K562 (cell line): ENCODE measurements around the gene ZGLP1. TPM values are rescaled to one million over a fixed set of nuclear protein-coding genes. Genes with fewer than 3 reads are reported as not detected.

Experiments
- ATAC-seq: fragments of 200-7000 bp; cut with Tn5 transposase; 3 replicates; pipeline ENCODE4 v1.9.1; 2020; ENCODE audit warnings: moderate library complexity
- BruUV-seq: library from RNA; stranded (reverse); fragments of 400-500 nt; replicated peaks from 2 replicates; lab custom pipeline; 2021; lab: Mats Ljungman, UMichigan
- CTCF ChIA-PET: fragments of 300-600 bp; formaldehyde crosslinking; extraction: SDS; loops from one replicate; lab custom pipeline; 2021; ENCODE audit warnings: low intra/inter-chr PET ratio; lab: Yijun Ruan, JAX
- POLR2A ChIA-PET: fragments of 300-600, 350-650 bp; sonication (Branson Sonifier 250); formaldehyde crosslinking; extraction: SDS; loops from one replicate; lab custom pipeline; 2021; ENCODE audit warnings: antibody characterized with exemption, inconsistent platforms; lab: Yijun Ruan, JAX
- DNase-seq, 4 experiments: peaks; one replicate each; pipeline versions ENCODE4 v3.0.0 to v3.0.0-alpha.2; 2011 to 2018; ENCODE audit warnings: low spot score in 3 of 4, mixed read lengths in 3 of 4; ENCODE audit errors: extremely low read depth in 1 of 4
- FAIRE-seq: peaks from 2 replicates; lab custom pipeline; 2011; peaks lifted over from hg19 to GRCh38; lab: Jason Lieb, UNC
- H2AFZ ChIP-seq: 2 replicates; pipeline ENCODE4 v1.6.0; 2011; ENCODE audit warnings: low read depth, low read length, control low read depth, inconsistent platforms
- H3K27ac ChIP-seq: fragments of 200-600 bp; 3 replicates; pipeline ENCODE4 v1.8.0; 2011; ENCODE audit warnings: low read depth, mild to moderate bottlenecking, control low read depth, inconsistent platforms, low read length, moderate library complexity, mixed read lengths; ENCODE audit errors: extremely low read depth
- H3K27me3 ChIP-seq, 2 experiments: fragments of 300-600 bp in 1 of 2; 2 replicates in 1 of 2; 3 replicates in 1 of 2; pipeline versions ENCODE4 v1.6.0 to v1.8.0; 2011; ENCODE audit warnings: inconsistent platforms in 2 of 2, low read length in 2 of 2, mild to moderate bottlenecking in 1 of 2, mixed read lengths in 1 of 2, moderate library complexity in 1 of 2; ENCODE audit not compliant: control insufficient read depth in 2 of 2, insufficient read depth in 2 of 2
- H3K36me3 ChIP-seq: fragments of 300-600 bp; 3 replicates; pipeline ENCODE4 v1.8.0; 2011; ENCODE audit warnings: mild to moderate bottlenecking, low read length, inconsistent platforms; ENCODE audit not compliant: control insufficient read depth, insufficient read depth
- H3K4me1 ChIP-seq, 2 experiments: fragments of 200-600 bp in 1 of 2; replicated peaks in 1 of 2; 2 replicates in 1 of 2; 3 replicates in 1 of 2; pipeline versions ENCODE4 v1.5.1 to v1.8.0; 2011; ENCODE audit warnings: inconsistent platforms in 2 of 2, low read length in 2 of 2, mild to moderate bottlenecking in 1 of 2, mixed read lengths in 1 of 2, moderate library complexity in 1 of 2; ENCODE audit not compliant: control insufficient read depth in 2 of 2, insufficient read depth in 2 of 2
- H3K4me2 ChIP-seq: 2 replicates; pipeline ENCODE4 v1.6.1; 2011; ENCODE audit warnings: low read length, control low read depth, inconsistent platforms, mixed read lengths; ENCODE audit not compliant: insufficient read depth
- H3K4me3 ChIP-seq: fragments of 200-600 bp; sonication (generic), shearing (Covaris generic); 2 replicates; pipeline ENCODE4 v1.5.1; 2016; ENCODE audit warnings: control low read depth, inconsistent platforms
- H3K79me2 ChIP-seq: fragments of 200-600 bp; 3 replicates; pipeline ENCODE4 v1.8.0; 2011; ENCODE audit warnings: low read length, inconsistent platforms; ENCODE audit not compliant: control insufficient read depth, insufficient read depth
- H3K9ac ChIP-seq, 2 experiments: 2 replicates each; pipeline versions ENCODE4 v1.6.0 to v1.6.1; 2011; ENCODE audit warnings: low read depth in 2 of 2, low read length in 2 of 2, control low read depth in 1 of 2, inconsistent platforms in 1 of 2, mild to moderate bottlenecking in 1 of 2, mixed read lengths in 1 of 2; ENCODE audit not compliant: insufficient read depth in 1 of 2
- H3K9me1 ChIP-seq: one replicate; pipeline ENCODE4 v1.6.0; 2011; ENCODE audit warnings: inconsistent platforms, mild to moderate bottlenecking, low read length, moderate library complexity; ENCODE audit not compliant: control insufficient read depth, insufficient read depth
- H3K9me3 ChIP-seq: replicated peaks from 2 replicates; pipeline ENCODE4 v1.5.1; 2011; ENCODE audit warnings: low read depth, low read length, inconsistent platforms; ENCODE audit not compliant: control insufficient read depth, insufficient read depth
- H4K20me1 ChIP-seq: replicated peaks from 2 replicates; pipeline ENCODE4 v1.6.1; 2011; ENCODE audit warnings: low read length, inconsistent platforms, mixed read lengths; ENCODE audit not compliant: control insufficient read depth, insufficient read depth
- ETV5 ChIP-seq: sonication (generic); formaldehyde crosslinking; IDR thresholded peaks from 2 replicates; pipeline ENCODE4 v1.4.0; 2020; ENCODE audit warnings: low read depth, mild to moderate bottlenecking, missing genetic modification reagents
- HIVEP1 ChIP-seq: fragments of 250-450 bp; sonication (Bioruptor Pico); IDR thresholded peaks from 2 replicates; pipeline ENCODE4 v1.4.0; 2020; ENCODE audit warnings: mild to moderate bottlenecking
- HLTF ChIP-seq: fragments of 450-650 bp; IDR thresholded peaks from 2 replicates; pipeline ENCODE4 v1.6.1; 2016
- MIER1 ChIP-seq: fragments of 450-650 bp; IDR thresholded peaks from 2 replicates; pipeline ENCODE4 v1.6.1; 2016; ENCODE audit warnings: antibody characterized with exemption, mild to moderate bottlenecking, low read depth
- NEUROD1 ChIP-seq: fragments of 150-350 bp; IDR thresholded peaks from 2 replicates; pipeline ENCODE4 v1.6.1; 2014; ENCODE audit warnings: borderline replicate concordance, low read length, low read depth; ENCODE audit not compliant: partially characterized antibody
- PHF21A ChIP-seq: fragments of 450-650 bp; IDR thresholded peaks from 2 replicates; pipeline ENCODE4 v1.6.1; 2017; ENCODE audit warnings: low read depth, borderline replicate concordance
- POLR2G ChIP-seq: fragments of 200-400 bp; formaldehyde crosslinking; IDR thresholded peaks from 2 replicates; pipeline ENCODE4 v1.6.1; 2017; ENCODE audit warnings: low read depth, mild to moderate bottlenecking, antibody characterized with exemption, low read length, moderate library complexity
- RBFOX2 ChIP-seq: fragments of 200-400 bp; formaldehyde crosslinking; IDR thresholded peaks from 2 replicates; pipeline ENCODE4 v1.6.1; 2017; ENCODE audit warnings: low read depth, mild to moderate bottlenecking, low read length, moderate library complexity
- WGBS: fragments of 100-300 bp; shearing (Covaris generic); methylation state at CpG from one replicate; pipeline ENCODE4 v1.1.6; 2016; ENCODE audit warnings: low coverage, mixed read lengths; ENCODE audit not compliant: insufficient coverage; ENCODE audit errors: missing lambda C conversion rate; 5-methylcytosine and 5-hydroxymethylcytosine counted together
- in situ Hi-C: fragments of 300-500 bp; cut with MboI; formaldehyde crosslinking; loops from 4 replicates; pipeline ENCODE4 v1.15.0; 2018; ENCODE audit warnings: inconsistent platforms, mixed read lengths
- intact Hi-C: fragments of 100-400 bp; cut with micrococcal nuclease; formaldehyde crosslinking; loops from 2 replicates; pipeline ENCODE4 v1.14.2; 2022
- polyA plus RNA-seq, 8 experiments: library from polyadenylated mRNA; depleted of rRNA in 4 of 8; stranded (reverse) in 5 of 8; unstranded in 3 of 8; fragments of >200 nt; fragmentation: Nextera tagmentation in 2 of 8; fragmentation: Illumina TruSeq in 1 of 8; extraction: Ambion mirVana in 2 of 8; extraction: Trizol in 1 of 8; gene quantifications; 2 replicates each; pipeline versions ENCODE4 v1.2.1 to v1.2.3, GENCODE V29; 2011 to 2014; ENCODE audit warnings: inconsistent platforms in 1 of 8, missing spikeins in 1 of 8
- total RNA-seq, 7 experiments: library from RNA; depleted of rRNA in 6 of 7; stranded (reverse); fragments of >200 nt in 6 of 7; fragmentation: Illumina TruSeq in 2 of 7; extraction: Trizol in 2 of 7; gene quantifications; 2 replicates each; pipeline versions ENCODE4 v1.2.1 to v1.2.3, GENCODE V29; 2011 to 2021; ENCODE audit warnings: low replicate concordance in 1 of 7
- TF ChIP-seq, protein P1 (sequence below): fragments of 450-650 bp; formaldehyde crosslinking; IDR thresholded peaks from 2 replicates; pipeline ENCODE4 v1.4.0; 2022; ENCODE audit warnings: mild to moderate bottlenecking, moderate library complexity
- TF ChIP-seq, protein P2 (sequence below): sonication (generic); formaldehyde crosslinking; IDR thresholded peaks from 2 replicates; pipeline ENCODE4 v1.8.1; 2023; ENCODE audit warnings: mild to moderate bottlenecking, missing genetic modification reagents

ZGLP1 gene
- total and polyA plus RNA-seq, 9 of the 15 experiments (the other 6 are each of a cell fraction or from before 2014, with no cell fraction given): 0.24 to 4.5 (median 2.2) TPM

DNA sequence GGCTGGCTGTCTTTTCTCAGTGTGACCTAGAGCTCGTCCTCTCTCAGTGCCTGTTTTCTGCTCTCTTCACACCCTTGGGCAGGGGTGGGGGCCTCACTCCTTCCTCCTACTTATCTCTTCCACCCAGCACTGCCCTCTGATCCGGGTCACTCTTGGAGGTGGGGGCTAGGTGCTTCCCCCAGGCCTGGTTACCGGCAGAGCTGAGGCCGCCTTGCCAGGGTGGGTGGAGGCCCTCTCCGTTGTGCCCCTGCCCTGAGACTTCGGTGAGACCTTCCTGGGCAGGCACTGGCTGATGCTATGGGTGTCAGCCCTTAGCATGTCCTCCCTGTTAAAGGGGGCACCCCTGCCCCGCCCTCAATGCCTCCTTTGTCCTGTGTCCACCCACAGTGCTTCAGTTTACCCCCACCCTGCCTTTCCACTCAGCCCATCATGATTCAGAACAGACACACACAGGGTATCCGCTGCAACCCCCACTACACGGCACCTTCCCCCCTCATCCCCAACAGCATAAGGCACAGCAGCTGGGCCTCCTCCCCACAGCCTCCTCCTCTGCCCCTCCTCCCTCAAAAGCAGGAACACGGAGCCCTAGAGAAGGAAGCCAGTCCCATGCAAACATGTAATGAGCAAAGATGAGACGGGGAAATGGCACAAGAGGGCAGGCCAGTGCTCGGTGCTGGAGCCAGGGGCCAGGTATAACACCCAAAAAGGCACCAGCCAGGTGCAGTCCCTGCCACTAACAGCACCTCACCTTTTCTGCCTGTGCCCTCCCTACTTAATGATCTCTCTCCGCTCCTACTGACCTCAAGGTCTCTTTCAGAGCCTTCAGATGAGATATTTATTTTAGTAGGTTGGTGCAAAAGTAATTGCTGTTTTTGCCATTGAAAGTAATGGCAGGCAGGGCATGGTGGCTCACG lies 9.8 kb downstream of the ZGLP1 start (continued):
- peak; percentile 73; the same call in 1 of the 2 replicates for TF ChIP-seq ETV5 (CRISPR knock-in tag)
- TF ChIP-seq, protein P1, sequence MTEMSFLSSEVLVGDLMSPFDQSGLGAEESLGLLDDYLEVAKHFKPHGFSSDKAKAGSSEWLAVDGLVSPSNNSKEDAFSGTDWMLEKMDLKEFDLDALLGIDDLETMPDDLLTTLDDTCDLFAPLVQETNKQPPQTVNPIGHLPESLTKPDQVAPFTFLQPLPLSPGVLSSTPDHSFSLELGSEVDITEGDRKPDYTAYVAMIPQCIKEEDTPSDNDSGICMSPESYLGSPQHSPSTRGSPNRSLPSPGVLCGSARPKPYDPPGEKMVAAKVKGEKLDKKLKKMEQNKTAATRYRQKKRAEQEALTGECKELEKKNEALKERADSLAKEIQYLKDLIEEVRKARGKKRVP: 0 out of 2 replicates have a peak, but pooled peaks have one; percentile 26

DNA sequence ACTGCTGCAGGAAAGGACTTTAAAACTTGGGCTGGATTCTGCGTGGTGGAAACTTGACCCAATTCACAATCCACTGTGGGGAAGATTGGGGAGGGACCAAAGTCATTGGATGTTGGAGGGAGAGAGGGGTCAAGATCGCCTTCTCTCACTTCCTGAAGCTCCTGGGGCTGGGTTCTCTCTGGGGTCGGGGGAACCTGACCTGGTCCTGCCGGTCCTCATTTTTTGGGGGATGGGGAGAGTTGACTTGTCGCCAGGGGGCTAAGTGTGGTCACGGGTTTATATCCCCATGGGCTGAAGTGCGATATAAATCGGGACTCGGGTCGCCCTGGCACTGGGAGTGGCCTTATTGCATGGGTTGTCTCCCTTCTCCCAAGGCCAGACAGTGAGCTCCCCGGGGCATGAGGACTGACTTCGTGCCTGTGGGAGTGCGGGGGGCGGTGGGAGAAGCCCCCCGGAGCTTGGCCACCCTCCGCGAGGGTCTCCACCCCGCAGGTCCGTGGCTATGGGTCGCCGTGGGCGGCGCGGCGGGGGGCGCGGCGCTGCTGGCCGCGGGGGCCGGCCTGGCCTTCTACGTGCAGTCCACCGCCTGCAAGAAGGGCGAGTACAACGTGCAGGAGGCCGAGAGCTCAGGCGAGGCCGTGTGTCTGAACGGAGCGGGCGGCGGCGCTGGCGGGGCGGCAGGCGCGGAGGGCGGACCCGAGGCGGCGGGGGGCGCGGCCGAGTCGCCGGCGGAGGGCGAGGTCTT lies 13.6 kb downstream of the ZGLP1 start:
- CTCF ChIA-PET: no interaction called here
- Histone ChIP-seq H3K36me3 (peaks cover 40% of the 10 kb centered on the region; the same call in 2 of the 3 replicates), H2AFZ (no peak overlapping the region), H3K9ac (no peak overlapping the region; a peak in 1 of 4 replicates)
- peak in 1 of 4 experiments; percentile 21 for DNase-seq
- no TSS peak for BruUV-seq
- no peak for TF ChIP-seq HLTF
- TF ChIP-seq, protein P2, sequence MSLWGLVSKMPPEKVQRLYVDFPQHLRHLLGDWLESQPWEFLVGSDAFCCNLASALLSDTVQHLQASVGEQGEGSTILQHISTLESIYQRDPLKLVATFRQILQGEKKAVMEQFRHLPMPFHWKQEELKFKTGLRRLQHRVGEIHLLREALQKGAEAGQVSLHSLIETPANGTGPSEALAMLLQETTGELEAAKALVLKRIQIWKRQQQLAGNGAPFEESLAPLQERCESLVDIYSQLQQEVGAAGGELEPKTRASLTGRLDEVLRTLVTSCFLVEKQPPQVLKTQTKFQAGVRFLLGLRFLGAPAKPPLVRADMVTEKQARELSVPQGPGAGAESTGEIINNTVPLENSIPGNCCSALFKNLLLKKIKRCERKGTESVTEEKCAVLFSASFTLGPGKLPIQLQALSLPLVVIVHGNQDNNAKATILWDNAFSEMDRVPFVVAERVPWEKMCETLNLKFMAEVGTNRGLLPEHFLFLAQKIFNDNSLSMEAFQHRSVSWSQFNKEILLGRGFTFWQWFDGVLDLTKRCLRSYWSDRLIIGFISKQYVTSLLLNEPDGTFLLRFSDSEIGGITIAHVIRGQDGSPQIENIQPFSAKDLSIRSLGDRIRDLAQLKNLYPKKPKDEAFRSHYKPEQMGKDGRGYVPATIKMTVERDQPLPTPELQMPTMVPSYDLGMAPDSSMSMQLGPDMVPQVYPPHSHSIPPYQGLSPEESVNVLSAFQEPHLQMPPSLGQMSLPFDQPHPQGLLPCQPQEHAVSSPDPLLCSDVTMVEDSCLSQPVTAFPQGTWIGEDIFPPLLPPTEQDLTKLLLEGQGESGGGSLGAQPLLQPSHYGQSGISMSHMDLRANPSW (CRISPR knock-in tag): no peak
- TF ChIP-seq RBFOX2: peak; percentile 56; the same call in 1 of the 2 replicates
- no peak for TF ChIP-seq NEUROD1
- TF ChIP-seq PHF21A: 0 out of 2 replicates have a peak, but pooled peaks have one; percentile 18
- TF ChIP-seq MIER1: no peak
- peak; percentile 62 for TF ChIP-seq POLR2G
- no peak for TF ChIP-seq HIVEP1 (CRISPR knock-in tag)
- TF ChIP-seq, all 486 proteins: peak for 3
- H4K20me1 ChIP-seq: no peaks in the 10 kb centered on the region; the same call in 1 of the 2 replicates
- ATAC-seq (no peak), FAIRE-seq (no peak)
- no peaks in the 10 kb centered on the region for H3K9me1 ChIP-seq
- no peak overlapping the region for H3K4me2 ChIP-seq
- no peak overlapping the region for H3K4me3 ChIP-seq
- intact Hi-C loops (no loop called here), in situ Hi-C loops (no loop called here)
- H3K4me1 ChIP-seq: peaks cover 23 to 74% of the 10 kb centered on the region in 2 experiments; a peak in 4 of 5 replicates
- no peak overlapping the region for H3K27ac ChIP-seq
- H3K27me3 ChIP-seq: no peaks in the 10 kb centered on the region
- POLR2A ChIA-PET: interaction anchor here (0.7 to 0.8 kb wide), 2 partner anchors 10 to 105 kb away, joined by 3 to 4 read pairs; no protein-coding TSS in a partner anchor
- H3K9me3 ChIP-seq: peaks cover 2% of the 10 kb centered on the region; the same call in 1 of the 2 replicates
- H3K79me2 ChIP-seq: peaks cover 48% of the 10 kb centered on the region
- WGBS: 95% methylated on average over 9 of the region's 58 CpGs
